ENCODE measurements around the gene ZNF429. TPM values are rescaled to one million over a fixed set of nuclear protein-coding genes. Genes with fewer than 3 reads are reported as not detected.

ZNF429 gene
- total RNA-seq (19.1 and 19.9 TPM in 2 replicates), polyA plus RNA-seq (12.8 and 15.5 TPM in 2 replicates)

GRCh38 chr19:21505459-21506451, at the start of gene ZNF429:
Gene ZNF429, plus strand, starts transcription at chr19:21505602. Its CDS starts 170 bp downstream, at chr19:21505772.
- TF ChIP-seq CTCF (IDR thresholded peaks at IDR 0.05; ENCODE audit: poor library complexity): peak; percentile 10
- no peak for TF ChIP-seq EZH2phosphoT487 (IDR thresholded peaks at IDR 0.05; ENCODE audit: low read depth, severe bottlenecking, unreplicated experiment)
- no peak for TF ChIP-seq EZH2 (IDR thresholded peaks at IDR 0.05; ENCODE audit: borderline replicate concordance)
- H3K9me3 ChIP-seq (ENCODE audit: low read depth): no peaks in the 10 kb centered on the region
- WGBS (ENCODE audit: low lambda C conversion rate, missing lambda C conversion rate): 2% methylated on average over 43 of the region's 43 CpGs
- no peaks in the 10 kb centered on the region for H4K20me1 ChIP-seq (ENCODE audit: insufficient read depth, poor library complexity, severe bottlenecking)
- peak within 1 kb of the TSS; percentile 99 for H3K27ac ChIP-seq
- H3K9me2 ChIP-seq (replicated peaks; ENCODE audit: insufficient read depth): no peaks in the 10 kb centered on the region
- peak within 1 kb of the TSS; percentile 67 for H2AFZ ChIP-seq
- peak within 1 kb of the TSS; percentile 61 for H3K4me3 ChIP-seq
- no peaks in the 10 kb centered on the region for H3K4me1 ChIP-seq (ENCODE audit: insufficient read depth)
- H3K79me2 ChIP-seq: peaks cover 43% of the 10 kb centered on the region
- peak within 1 kb of the TSS; percentile 86 for H3K4me2 ChIP-seq
- DNase-seq (ENCODE audit: low spot score): peak; percentile 97
- H3K36me3 ChIP-seq (replicated peaks; ENCODE audit: insufficient read depth, low read depth): no peaks in the 10 kb centered on the region
- H3K27me3 ChIP-seq: no peaks in the 10 kb centered on the region

GRCh38 chr19:21460686-21461085, 44.7 kb upstream of the ZNF429 start:
- Histone ChIP-seq H3K4me3 (no peak overlapping the region), H3K9me2 (replicated peaks; ENCODE audit: insufficient read depth) (no peaks in the 10 kb centered on the region), H3K79me2 (peaks cover 11% of the 10 kb centered on the region), H3K4me1 (ENCODE audit: insufficient read depth) (no peaks in the 10 kb centered on the region), H3K27me3 (no peaks in the 10 kb centered on the region), H2AFZ (no peak overlapping the region), H3K27ac (no peak overlapping the region), H4K20me1 (ENCODE audit: insufficient read depth, poor library complexity, severe bottlenecking) (no peaks in the 10 kb centered on the region), H3K9me3 (ENCODE audit: low read depth) (peaks cover 10% of the 10 kb centered on the region), H3K36me3 (replicated peaks; ENCODE audit: insufficient read depth, low read depth) (no peaks in the 10 kb centered on the region), H3K4me2 (no peak overlapping the region)
- TF ChIP-seq EZH2phosphoT487 (IDR thresholded peaks at IDR 0.05; ENCODE audit: low read depth, severe bottlenecking, unreplicated experiment) (no peak), CTCF (IDR thresholded peaks at IDR 0.05; ENCODE audit: poor library complexity) (no peak), EZH2 (IDR thresholded peaks at IDR 0.05; ENCODE audit: borderline replicate concordance) (no peak)
- no peak for DNase-seq (ENCODE audit: low spot score)

GRCh38 chr19:21462540-21462939, 42.9 kb upstream of the ZNF429 start:
- Histone ChIP-seq H4K20me1 (ENCODE audit: insufficient read depth, poor library complexity, severe bottlenecking) (no peaks in the 10 kb centered on the region), H3K27ac (no peak overlapping the region), H3K9me2 (replicated peaks; ENCODE audit: insufficient read depth) (no peaks in the 10 kb centered on the region), H3K4me3 (no peak overlapping the region), H2AFZ (no peak overlapping the region), H3K36me3 (replicated peaks; ENCODE audit: insufficient read depth, low read depth) (no peaks in the 10 kb centered on the region), H3K27me3 (no peaks in the 10 kb centered on the region), H3K4me2 (peak overlapping the region; percentile 92), H3K79me2 (peaks cover 11% of the 10 kb centered on the region), H3K9me3 (ENCODE audit: low read depth) (no peaks in the 10 kb centered on the region), H3K4me1 (ENCODE audit: insufficient read depth) (no peaks in the 10 kb centered on the region)
- no peak for TF ChIP-seq CTCF (IDR thresholded peaks at IDR 0.05; ENCODE audit: poor library complexity)
- TF ChIP-seq EZH2phosphoT487 (IDR thresholded peaks at IDR 0.05; ENCODE audit: low read depth, severe bottlenecking, unreplicated experiment): no peak
- TF ChIP-seq EZH2 (IDR thresholded peaks at IDR 0.05; ENCODE audit: borderline replicate concordance): no peak
- WGBS (ENCODE audit: low lambda C conversion rate, missing lambda C conversion rate): 94% methylated on average over 16 of the region's 16 CpGs
- no peak for DNase-seq (ENCODE audit: low spot score)

Data from hepatocyte (in vitro differentiated cells).